Measurements from ENCODE around the gene CYB5RL.
"Not testable (repeated sequence)": the region's sequence is repeated elsewhere in the genome, so short reads cannot be mapped to it uniquely, and the experiment has no call there.

Gene CYB5RL

DNA sequence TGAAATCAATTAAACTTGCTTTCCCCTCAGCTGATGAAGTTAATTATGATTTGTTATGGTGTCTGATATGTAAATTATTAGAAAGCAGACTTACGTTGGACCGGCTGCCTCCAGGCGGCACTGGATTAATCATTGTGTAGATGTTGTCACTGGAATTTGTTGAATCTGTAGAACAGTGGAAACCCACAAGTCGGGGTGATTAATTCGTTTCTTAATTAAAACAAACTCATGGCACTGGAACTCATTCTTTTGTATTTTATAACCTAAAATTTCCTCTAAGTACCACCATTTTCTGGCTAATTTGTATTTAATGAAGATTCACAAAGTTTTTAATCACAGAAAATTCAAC lies 39.2 kb upstream of the CYB5RL start:
- no peaks in the 10 kb centered on the region for H3K27me3 ChIP-seq (ENCODE audit: insufficient read depth, low read length)
- peaks cover 7% of the 10 kb centered on the region for H3K4me1 ChIP-seq (ENCODE audit: control insufficient read depth, insufficient read depth, low read length, unreplicated experiment)
- no peak overlapping the region for H3K4me3 ChIP-seq (ENCODE audit: low read depth, low read length)
- H3K79me2 ChIP-seq (ENCODE audit: control insufficient read depth, insufficient read depth, low read length, unreplicated experiment): no peaks in the 10 kb centered on the region
- no peak overlapping the region for H3K27ac ChIP-seq (ENCODE audit: low read depth, low read length)
- H2AFZ ChIP-seq (ENCODE audit: low read length, unreplicated experiment): no peak overlapping the region
- no peaks in the 10 kb centered on the region for H3K36me3 ChIP-seq (ENCODE audit: insufficient read depth, low read length)

DNA sequence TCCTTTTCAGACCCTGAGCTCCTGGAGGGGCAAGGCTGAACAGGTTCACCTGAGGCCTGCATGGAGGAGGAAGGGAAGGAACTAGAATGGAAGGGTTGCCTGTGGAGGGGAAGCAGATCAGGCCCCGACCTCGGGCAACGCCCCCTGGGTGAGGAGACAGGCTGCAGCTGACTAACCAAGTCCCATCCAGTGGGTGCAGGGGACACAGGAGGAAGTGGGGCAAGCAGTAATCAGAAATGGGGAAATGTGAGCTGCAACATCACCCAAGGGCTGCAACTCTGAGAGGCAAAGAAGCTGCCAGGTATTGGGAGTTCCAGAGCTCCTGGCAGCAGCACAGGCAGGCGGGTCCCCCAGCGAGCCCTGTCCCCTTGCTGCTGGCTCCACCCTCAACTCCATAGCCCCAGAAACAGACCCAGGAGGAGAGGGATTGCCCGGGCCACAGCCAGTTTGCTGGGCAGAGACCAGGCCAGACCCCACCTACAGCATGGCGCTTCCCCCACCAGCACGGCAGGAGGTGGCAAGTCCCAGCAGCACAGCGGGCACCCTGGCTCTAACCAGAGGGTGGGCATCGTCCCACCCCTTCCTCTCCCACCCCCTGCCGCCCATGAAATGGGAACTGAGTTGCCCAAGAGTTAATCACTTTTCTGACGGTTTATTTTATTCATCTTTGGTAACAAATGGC lies 38.7 kb upstream of the CYB5RL start:
- Histone ChIP-seq H3K27ac (ENCODE audit: low read depth, low read length) (no peak overlapping the region), H3K27me3 (ENCODE audit: insufficient read depth, low read length) (no peaks in the 10 kb centered on the region), H3K36me3 (ENCODE audit: insufficient read depth, low read length) (no peaks in the 10 kb centered on the region)

DNA sequence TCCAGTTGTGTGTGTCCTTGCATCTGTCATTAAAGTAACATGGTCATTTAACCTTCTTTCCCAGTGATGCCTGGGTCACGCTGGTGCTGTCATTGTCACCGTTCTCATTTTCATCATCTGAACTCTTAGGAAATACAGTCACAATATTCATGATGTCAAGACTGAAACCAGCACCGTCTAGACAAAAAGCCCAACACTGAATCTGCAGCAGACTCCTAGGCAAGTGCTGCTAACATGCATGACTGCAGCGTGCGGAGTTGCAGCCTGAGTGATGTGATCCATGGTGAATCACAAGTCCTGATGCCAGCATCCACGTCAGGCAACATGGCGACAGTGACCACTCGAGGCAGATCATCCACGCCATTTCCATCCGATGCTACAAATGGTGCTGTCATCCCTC lies 37.8 kb upstream of the CYB5RL start:
- Histone ChIP-seq H3K36me3 (ENCODE audit: insufficient read depth, low read length) (no peaks in the 10 kb centered on the region), H3K4me3 (ENCODE audit: low read depth, low read length) (no peak overlapping the region), H3K4me1 (ENCODE audit: control insufficient read depth, insufficient read depth, low read length, unreplicated experiment) (peaks cover 7% of the 10 kb centered on the region), H3K27ac (ENCODE audit: low read depth, low read length) (no peak overlapping the region), H3K27me3 (ENCODE audit: insufficient read depth, low read length) (no peaks in the 10 kb centered on the region), H3K79me2 (ENCODE audit: control insufficient read depth, insufficient read depth, low read length, unreplicated experiment) (no peaks in the 10 kb centered on the region), H2AFZ (ENCODE audit: low read length, unreplicated experiment) (no peak overlapping the region)

More for the DNA sequence above, 38.7 kb upstream of the CYB5RL start:
- Histone ChIP-seq H3K4me1 (ENCODE audit: control insufficient read depth, insufficient read depth, low read length, unreplicated experiment) (peaks cover 7% of the 10 kb centered on the region), H2AFZ (ENCODE audit: low read length, unreplicated experiment) (no peak overlapping the region), H3K79me2 (ENCODE audit: control insufficient read depth, insufficient read depth, low read length, unreplicated experiment) (no peaks in the 10 kb centered on the region), H3K4me3 (ENCODE audit: low read depth, low read length) (no peak overlapping the region)

DNA sequence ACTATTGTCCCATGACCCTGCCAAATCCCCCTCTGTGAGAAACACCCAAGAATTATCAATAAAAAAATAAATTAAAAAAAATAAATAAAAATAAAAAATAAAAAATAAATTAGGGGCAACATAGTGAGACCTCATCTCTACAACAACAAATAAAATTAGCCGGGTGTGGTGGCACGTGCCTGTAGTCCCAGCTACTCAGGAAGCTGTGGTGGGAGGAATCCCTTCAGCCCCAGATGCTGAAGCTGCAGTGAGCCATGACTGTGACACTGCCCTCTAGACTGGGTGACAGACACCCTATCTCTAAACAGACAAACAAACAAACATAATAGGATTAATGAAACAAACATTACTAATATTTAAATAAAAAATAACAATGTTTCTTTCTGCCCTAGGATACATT lies 34.5 kb upstream of the CYB5RL start:
- Histone ChIP-seq H3K27ac (ENCODE audit: low read depth, low read length) (no peak overlapping the region), H3K4me1 (ENCODE audit: control insufficient read depth, insufficient read depth, low read length, unreplicated experiment) (peaks cover 8% of the 10 kb centered on the region), H3K79me2 (ENCODE audit: control insufficient read depth, insufficient read depth, low read length, unreplicated experiment) (no peaks in the 10 kb centered on the region), H3K36me3 (ENCODE audit: insufficient read depth, low read length) (no peaks in the 10 kb centered on the region), H3K27me3 (ENCODE audit: insufficient read depth, low read length) (no peaks in the 10 kb centered on the region), H3K4me3 (ENCODE audit: low read depth, low read length) (no peak overlapping the region), H2AFZ (ENCODE audit: low read length, unreplicated experiment) (no peak overlapping the region)

DNA sequence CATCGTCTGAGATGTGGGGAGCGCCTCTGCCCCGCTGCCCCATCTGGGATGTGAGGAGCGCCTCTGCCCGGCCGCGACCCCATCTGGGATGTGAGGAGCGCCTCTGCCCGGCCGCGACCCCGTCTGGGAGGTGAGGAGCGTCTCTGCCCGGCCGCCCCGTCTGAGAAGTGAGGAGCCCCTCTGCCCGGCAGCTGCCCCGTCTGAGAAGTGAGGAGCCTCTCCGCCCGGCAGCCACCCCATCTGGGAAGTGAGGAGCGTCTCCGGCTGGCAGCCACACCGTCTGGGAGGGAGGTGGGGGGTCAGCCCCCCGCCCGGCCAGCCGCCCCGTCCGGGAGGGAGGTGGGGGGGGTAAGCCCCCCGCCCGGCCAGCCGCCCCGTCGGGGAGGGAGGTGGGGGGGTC lies 33.4 kb upstream of the CYB5RL start:
- H3K27ac ChIP-seq (ENCODE audit: low read depth, low read length); H3K4me3 ChIP-seq (ENCODE audit: low read depth, low read length); H3K36me3 ChIP-seq (ENCODE audit: insufficient read depth, low read length); H3K27me3 ChIP-seq (ENCODE audit: insufficient read depth, low read length); H3K79me2 ChIP-seq (ENCODE audit: control insufficient read depth, insufficient read depth, low read length, unreplicated experiment); H2AFZ ChIP-seq (ENCODE audit: low read length, unreplicated experiment): not testable (repeated sequence)
- H3K4me1 ChIP-seq (ENCODE audit: control insufficient read depth, insufficient read depth, low read length, unreplicated experiment): peaks cover 14% of the 10 kb centered on the region

DNA sequence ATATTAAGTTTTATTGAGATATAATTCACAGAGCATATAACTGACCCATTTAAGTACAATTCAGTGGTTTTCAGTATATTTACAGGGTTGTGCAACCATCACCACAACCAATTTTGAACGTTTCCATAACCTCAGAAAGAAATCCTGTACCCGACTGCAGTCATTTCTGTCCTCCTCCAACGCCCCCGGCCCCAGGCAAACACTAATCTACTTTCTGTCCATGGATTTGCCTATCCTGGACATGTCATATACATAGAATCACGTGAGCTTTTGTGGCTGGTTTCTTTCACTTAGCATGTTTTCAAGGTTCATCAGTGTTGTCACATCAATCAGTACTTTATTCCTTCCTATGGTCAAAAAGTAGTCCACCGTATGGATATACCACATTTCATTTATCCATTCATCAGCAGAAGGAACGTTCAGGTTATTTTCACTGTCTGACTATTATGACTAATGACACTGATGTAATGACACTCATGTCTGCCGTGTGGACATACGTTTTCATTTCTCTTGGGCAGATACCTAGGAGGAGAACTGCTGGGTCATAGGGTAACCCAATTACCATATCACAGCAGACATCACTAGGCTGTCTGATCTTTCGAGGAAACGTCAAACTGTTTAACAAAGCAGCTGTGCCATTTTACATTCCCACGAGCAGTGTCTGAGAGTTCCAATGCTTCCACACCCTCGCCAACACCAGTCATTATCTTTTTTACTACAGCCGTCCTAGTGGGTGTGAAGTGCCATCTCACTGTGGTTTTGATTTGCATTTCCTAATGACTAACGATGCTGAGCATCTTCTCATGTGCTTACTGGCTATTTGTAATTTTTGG lies 30.9 kb upstream of the CYB5RL start:
- Histone ChIP-seq H3K27ac (ENCODE audit: low read depth, low read length) (no peak overlapping the region), H3K27me3 (ENCODE audit: insufficient read depth, low read length) (no peaks in the 10 kb centered on the region), H3K4me3 (ENCODE audit: low read depth, low read length) (no peak overlapping the region), H3K36me3 (ENCODE audit: insufficient read depth, low read length) (no peaks in the 10 kb centered on the region), H2AFZ (ENCODE audit: low read length, unreplicated experiment) (no peak overlapping the region), H3K79me2 (ENCODE audit: control insufficient read depth, insufficient read depth, low read length, unreplicated experiment) (no peaks in the 10 kb centered on the region), H3K4me1 (ENCODE audit: control insufficient read depth, insufficient read depth, low read length, unreplicated experiment) (peaks cover 28% of the 10 kb centered on the region)

DNA sequence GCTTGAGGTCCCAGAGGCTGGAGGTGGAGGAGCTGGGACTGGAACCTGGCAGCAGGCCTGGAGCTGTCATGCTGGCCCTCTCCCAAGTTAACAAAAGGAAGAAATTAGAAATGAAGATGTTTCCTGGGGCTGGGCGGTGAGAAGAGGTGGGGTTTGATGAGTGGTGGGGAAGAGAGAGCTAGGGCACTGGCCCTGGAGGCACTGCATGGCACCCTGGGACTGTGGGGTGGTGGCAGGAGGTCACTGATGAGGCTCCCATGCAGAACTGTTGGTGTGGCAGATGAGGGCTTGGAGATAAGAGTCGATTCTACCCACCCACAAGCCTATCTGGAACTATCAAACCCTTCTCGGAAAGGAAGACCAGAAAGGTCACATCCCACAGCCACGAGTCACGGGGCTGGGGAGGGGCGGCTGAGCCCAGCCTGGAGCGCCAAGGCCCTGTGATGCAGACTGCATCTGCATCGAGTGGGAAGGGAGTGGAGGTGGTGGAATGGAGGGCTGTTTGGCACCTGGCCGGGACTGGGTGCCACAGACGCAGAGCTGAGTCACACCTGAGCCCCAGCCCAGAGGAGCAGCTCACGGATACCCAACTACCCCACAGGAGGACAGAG lies 29.6 kb upstream of the CYB5RL start:
- peaks cover 28% of the 10 kb centered on the region for H3K4me1 ChIP-seq (ENCODE audit: control insufficient read depth, insufficient read depth, low read length, unreplicated experiment)
- no peak overlapping the region for H3K27ac ChIP-seq (ENCODE audit: low read depth, low read length)

DNA sequence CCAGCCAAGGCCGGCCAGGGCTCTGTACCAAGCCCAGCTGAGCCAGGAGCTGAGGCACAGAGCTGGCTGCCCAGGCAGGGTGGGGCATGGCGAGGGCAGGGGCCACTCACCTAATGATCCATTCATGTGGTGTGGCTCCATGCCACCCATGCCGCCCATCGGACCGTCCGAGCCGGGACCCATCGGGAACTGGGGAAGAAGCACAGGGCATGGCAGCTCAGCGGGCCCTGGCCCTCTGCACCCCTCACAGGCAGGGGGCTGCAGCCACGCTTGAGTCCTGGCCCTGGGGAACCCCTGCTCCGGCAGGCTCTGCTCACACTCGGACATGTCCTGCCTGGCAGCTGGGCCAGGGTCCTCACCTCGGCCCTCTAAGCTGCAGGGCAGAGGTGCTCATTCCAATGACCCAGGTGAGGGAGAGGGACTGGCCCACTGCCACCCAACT lies 28.8 kb upstream of the CYB5RL start:
- no peaks in the 10 kb centered on the region for H3K27me3 ChIP-seq (ENCODE audit: insufficient read depth, low read length)
- no peaks in the 10 kb centered on the region for H3K79me2 ChIP-seq (ENCODE audit: control insufficient read depth, insufficient read depth, low read length, unreplicated experiment)
- H2AFZ ChIP-seq (ENCODE audit: low read length, unreplicated experiment): no peak overlapping the region
- H3K36me3 ChIP-seq (ENCODE audit: insufficient read depth, low read length): no peaks in the 10 kb centered on the region
- peaks cover 28% of the 10 kb centered on the region for H3K4me1 ChIP-seq (ENCODE audit: control insufficient read depth, insufficient read depth, low read length, unreplicated experiment)
- no peak overlapping the region for H3K4me3 ChIP-seq (ENCODE audit: low read depth, low read length)
- H3K27ac ChIP-seq (ENCODE audit: low read depth, low read length): no peak overlapping the region

More for the DNA sequence above, 29.6 kb upstream of the CYB5RL start:
- no peaks in the 10 kb centered on the region for H3K79me2 ChIP-seq (ENCODE audit: control insufficient read depth, insufficient read depth, low read length, unreplicated experiment)
- H3K4me3 ChIP-seq (ENCODE audit: low read depth, low read length): no peak overlapping the region
- H2AFZ ChIP-seq (ENCODE audit: low read length, unreplicated experiment): no peak overlapping the region
- H3K36me3 ChIP-seq (ENCODE audit: insufficient read depth, low read length): no peaks in the 10 kb centered on the region
- no peaks in the 10 kb centered on the region for H3K27me3 ChIP-seq (ENCODE audit: insufficient read depth, low read length)

DNA sequence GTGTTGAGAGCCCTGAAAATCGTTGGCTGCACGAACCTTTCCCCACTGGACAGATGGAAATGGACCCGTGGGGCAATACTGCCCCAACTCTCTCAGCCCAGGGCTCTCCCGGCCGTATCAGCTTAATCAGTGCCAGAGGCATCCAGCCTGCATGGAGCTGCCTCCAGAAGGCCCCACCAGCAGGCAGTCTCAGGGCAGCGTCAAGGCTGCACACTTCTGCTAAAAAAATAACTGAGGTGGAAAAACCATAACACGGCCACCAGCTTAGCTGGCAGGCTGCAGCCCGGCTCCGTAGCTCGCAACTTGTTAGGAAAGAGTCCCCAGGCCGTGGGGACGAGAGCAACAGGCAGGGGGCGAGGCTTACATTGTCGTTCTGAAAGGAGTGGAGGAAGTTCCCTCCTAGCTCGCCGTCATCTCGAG lies 28.1 kb upstream of the CYB5RL start:
- no peaks in the 10 kb centered on the region for H3K79me2 ChIP-seq (ENCODE audit: control insufficient read depth, insufficient read depth, low read length, unreplicated experiment)
- peaks cover 28% of the 10 kb centered on the region for H3K4me1 ChIP-seq (ENCODE audit: control insufficient read depth, insufficient read depth, low read length, unreplicated experiment)
- H3K27ac ChIP-seq (ENCODE audit: low read depth, low read length): no peak overlapping the region
- H3K27me3 ChIP-seq (ENCODE audit: insufficient read depth, low read length): no peaks in the 10 kb centered on the region
- no peak overlapping the region for H3K4me3 ChIP-seq (ENCODE audit: low read depth, low read length)
- no peaks in the 10 kb centered on the region for H3K36me3 ChIP-seq (ENCODE audit: insufficient read depth, low read length)
- no peak overlapping the region for H2AFZ ChIP-seq (ENCODE audit: low read length, unreplicated experiment)

DNA sequence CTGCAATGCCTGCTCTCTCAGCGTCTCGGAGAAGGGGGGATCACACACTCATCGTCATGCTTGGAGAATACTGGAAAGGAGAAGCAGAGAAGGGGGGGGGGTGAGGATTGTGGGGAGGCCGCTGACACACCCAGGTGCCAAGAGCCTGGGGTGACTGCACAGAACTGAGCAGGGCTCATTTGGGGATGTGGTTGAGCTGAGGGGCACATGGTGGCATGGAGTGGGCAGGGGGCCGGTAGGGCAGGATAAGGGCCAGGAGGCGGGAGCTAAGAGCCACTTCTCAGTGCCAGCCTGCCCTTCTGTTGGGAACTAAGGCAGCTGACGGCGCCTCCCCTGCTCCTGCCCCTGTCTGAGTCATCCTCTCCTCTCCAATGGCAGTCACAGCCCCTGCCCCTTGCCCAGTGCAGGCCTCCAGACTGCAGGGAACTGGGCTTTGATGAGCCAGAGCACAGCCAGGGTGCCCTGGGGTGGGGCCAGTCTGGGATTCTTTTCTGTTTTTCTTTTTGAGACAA lies 27.3 kb upstream of the CYB5RL start:
- Histone ChIP-seq H3K4me3 (ENCODE audit: low read depth, low read length) (no peak overlapping the region), H3K36me3 (ENCODE audit: insufficient read depth, low read length) (no peaks in the 10 kb centered on the region), H3K27ac (ENCODE audit: low read depth, low read length) (no peak overlapping the region), H3K79me2 (ENCODE audit: control insufficient read depth, insufficient read depth, low read length, unreplicated experiment) (no peaks in the 10 kb centered on the region), H2AFZ (ENCODE audit: low read length, unreplicated experiment) (no peak overlapping the region), H3K27me3 (ENCODE audit: insufficient read depth, low read length) (no peaks in the 10 kb centered on the region), H3K4me1 (ENCODE audit: control insufficient read depth, insufficient read depth, low read length, unreplicated experiment) (peaks cover 28% of the 10 kb centered on the region)

Measured in ACC112 (cell line).